SK-N-SH (cell line): ENCODE data around the gene ZBTB16. TPM values are rescaled to one million over a fixed set of nuclear protein-coding genes. Genes with fewer than 3 reads are reported as not detected.

Experiments
- CTCF ChIA-PET: fragments of 300-600, 350-600 bp; formaldehyde crosslinking; extraction: SDS; loops from one replicate; lab custom pipeline; 2021; lab: Yijun Ruan, JAX
- POLR2A ChIA-PET: fragments of 350-600 bp; sonication (Branson Sonifier 250); formaldehyde crosslinking; extraction: SDS; loops from one replicate; lab custom pipeline; 2020; ENCODE audit warnings: antibody characterized with exemption, inconsistent platforms; lab: Yijun Ruan, JAX
- DNase-seq: peaks from one replicate; pipeline ENCODE4 v3.0.0; 2012
- H2AFZ ChIP-seq: fragments of 200-600 bp; sonication (generic); 2 replicates; pipeline ENCODE4 v1.8.1; 2016; ENCODE audit warnings: antibody characterized with exemption, mild to moderate bottlenecking, low read depth
- H3F3A ChIP-seq: fragments of 200-600 bp; sonication (generic); replicated peaks from 2 replicates; pipeline ENCODE3; 2016; ENCODE audit warnings: antibody characterized with exemption, mild to moderate bottlenecking; ENCODE audit not compliant: insufficient read depth
- H3K27ac ChIP-seq, 2 experiments: fragments of 200-500 bp in 1 of 2; fragments of 200-600 bp in 1 of 2; sonication (Bioruptor generic) in 1 of 2; sonication (generic), shearing (Covaris generic) in 1 of 2; 2 replicates each; pipeline versions ENCODE4 v1.5.1 to v1.6.1; 2014 to 2016; ENCODE audit warnings: low read depth in 2 of 2, inconsistent platforms in 1 of 2, low read length in 1 of 2, mild to moderate bottlenecking in 1 of 2, mixed read lengths in 1 of 2
- H3K27me3 ChIP-seq: fragments of 200-600 bp; sonication (generic), shearing (Covaris generic); 2 replicates; pipeline ENCODE4 v1.6.1; 2016; ENCODE audit warnings: mixed run types; ENCODE audit not compliant: insufficient read depth
- H3K36me3 ChIP-seq, 2 experiments: fragments of 200-500 bp in 1 of 2; fragments of 200-600 bp in 1 of 2; sonication (Bioruptor generic) in 1 of 2; sonication (generic) in 1 of 2; replicated peaks in 1 of 2; 2 replicates each; pipeline versions ENCODE3 to v1.5.1; 2014 to 2016; ENCODE audit warnings: low read length in 1 of 2, mild to moderate bottlenecking in 1 of 2; ENCODE audit not compliant: insufficient read depth in 2 of 2, control insufficient read depth in 1 of 2
- H3K4me1 ChIP-seq, 2 experiments: fragments of 200-500 bp in 1 of 2; fragments of 200-600 bp in 1 of 2; sonication (Bioruptor generic) in 1 of 2; sonication (generic), shearing (Covaris generic) in 1 of 2; 2 replicates each; pipeline versions ENCODE4 v1.5.1 to v1.6.1; 2014 to 2016; ENCODE audit warnings: low read depth in 1 of 2, low read length in 1 of 2, mixed run types in 1 of 2; ENCODE audit not compliant: insufficient read depth in 2 of 2, control insufficient read depth in 1 of 2
- H3K4me2 ChIP-seq: fragments of 200-600 bp; sonication (generic), shearing (Covaris generic); 2 replicates; pipeline ENCODE4 v1.6.1; 2017; ENCODE audit warnings: mixed run types
- H3K4me3 ChIP-seq, 2 experiments: fragments of 200-500 bp in 1 of 2; fragments of 200-600 bp in 1 of 2; sonication (Bioruptor generic) in 1 of 2; sonication (generic), shearing (Covaris generic) in 1 of 2; 2 replicates each; pipeline versions ENCODE4 v1.5.1 to v1.8.1; 2014 to 2016; ENCODE audit warnings: low read depth in 2 of 2, inconsistent platforms in 1 of 2, low read length in 1 of 2, mild to moderate bottlenecking in 1 of 2, mixed read lengths in 1 of 2, moderate library complexity in 1 of 2
- H3K79me2 ChIP-seq: fragments of 200-600 bp; sonication (generic); 2 replicates; pipeline ENCODE4 v1.8.1; 2017; ENCODE audit warnings: mild to moderate bottlenecking; ENCODE audit not compliant: insufficient read depth
- H3K9ac ChIP-seq: fragments of 200-600 bp; sonication (generic); 2 replicates; pipeline ENCODE4 v1.6.1; 2017; ENCODE audit warnings: mixed run types
- H3K9me2 ChIP-seq: fragments of 200-600 bp; sonication (generic); 2 replicates; pipeline ENCODE4 v1.6.1; 2017; ENCODE audit warnings: mixed run types
- H3K9me3 ChIP-seq: fragments of 200-600 bp; sonication (generic); 2 replicates; pipeline ENCODE4 v1.6.1; 2017; ENCODE audit warnings: mixed run types, mild to moderate bottlenecking, moderate library complexity
- H4K20me1 ChIP-seq: fragments of 200-600 bp; sonication (generic); 2 replicates; pipeline ENCODE4 v1.6.1; 2017; ENCODE audit warnings: mild to moderate bottlenecking, mixed run types; ENCODE audit not compliant: insufficient read depth
- CHD2 ChIP-seq: fragments of 150-350 bp; IDR thresholded peaks from 2 replicates; pipeline ENCODE4 v1.6.1; 2018; ENCODE audit warnings: low read length; ENCODE audit not compliant: partially characterized antibody
- CTCF ChIP-seq: fragments of 200-600 bp; sonication (generic); IDR thresholded peaks from 2 replicates; pipeline ENCODE4 v1.6.1; 2017; ENCODE audit warnings: antibody characterized with exemption, mild to moderate bottlenecking, moderate library complexity
- EP300 ChIP-seq, 2 experiments: IDR thresholded peaks; 2 replicates each; pipeline versions ENCODE4 v1.4.0 to v1.6.1; 2012; ENCODE audit warnings: borderline replicate concordance in 1 of 2, low read depth in 1 of 2, low read length in 1 of 2
- FOXJ3 ChIP-seq: sonication (generic); formaldehyde crosslinking; IDR thresholded peaks from 2 replicates; pipeline ENCODE4 v1.5.1; 2020; ENCODE audit warnings: mild to moderate bottlenecking, missing genetic modification reagents
- FOXM1 ChIP-seq: IDR thresholded peaks from 2 replicates; pipeline ENCODE4 v1.4.0; 2012; ENCODE audit warnings: low read depth, mild to moderate bottlenecking
- GATA2 ChIP-seq: sonication (generic); formaldehyde crosslinking; IDR thresholded peaks from 2 replicates; pipeline ENCODE4 v1.5.0; 2020; ENCODE audit warnings: mild to moderate bottlenecking, missing genetic modification reagents
- JUND ChIP-seq: IDR thresholded peaks from 2 replicates; pipeline ENCODE4 v1.4.0; 2012
- MAX ChIP-seq: IDR thresholded peaks from 2 replicates; pipeline ENCODE4 v1.4.0; 2012; ENCODE audit warnings: low read depth
- MEF2A ChIP-seq: IDR thresholded peaks from 2 replicates; pipeline ENCODE4 v1.4.0; 2012; ENCODE audit warnings: low read depth, borderline replicate concordance
- NFIC ChIP-seq: IDR thresholded peaks from 2 replicates; pipeline ENCODE4 v1.4.0; 2012; ENCODE audit warnings: borderline replicate concordance
- NRF1 ChIP-seq: IDR thresholded peaks from 2 replicates; pipeline ENCODE4 v1.6.1; 2012; ENCODE audit warnings: low read depth, mild to moderate bottlenecking, low read length
- PBX3 ChIP-seq: IDR thresholded peaks from 2 replicates; pipeline ENCODE4; 2012
- POLR2AphosphoS5 ChIP-seq: IDR thresholded peaks from 2 replicates; pipeline ENCODE4 v1.6.1; 2012; ENCODE audit warnings: low read depth, low read length
- RCOR1 ChIP-seq: fragments of 150-350 bp; IDR thresholded peaks from 2 replicates; pipeline ENCODE4 v1.6.1; 2017; ENCODE audit warnings: antibody characterized with exemption, low read length
- RFX5 ChIP-seq: IDR thresholded peaks from 2 replicates; pipeline ENCODE4 v1.6.1; 2012; ENCODE audit warnings: mild to moderate bottlenecking, improper control_type of control experiment, low read length
- RXRA ChIP-seq: IDR thresholded peaks from 2 replicates; pipeline ENCODE4 v1.4.0; 2012; ENCODE audit warnings: low read depth, mild to moderate bottlenecking, borderline replicate concordance
- SMC3 ChIP-seq: IDR thresholded peaks from 2 replicates; pipeline ENCODE4 v1.6.1; 2012; ENCODE audit warnings: low read depth, low read length, improper control_type of control experiment
- TCF12 ChIP-seq: IDR thresholded peaks from 2 replicates; pipeline ENCODE4 v1.4.0; 2012
- USF2 ChIP-seq: fragments of 150-350 bp; IDR thresholded peaks from 2 replicates; pipeline ENCODE4 v1.6.1; 2017; ENCODE audit warnings: antibody characterized with exemption, low read length, low read depth, borderline replicate concordance
- YY1 ChIP-seq: IDR thresholded peaks from 2 replicates; pipeline ENCODE4 v1.4.0; 2012; ENCODE audit warnings: low read depth, mild to moderate bottlenecking
- WGBS: methylation state at CpG from one replicate; pipeline ENCODE4 v1.1.6; 2017; ENCODE audit warnings: low lambda C conversion rate; 5-methylcytosine and 5-hydroxymethylcytosine counted together
- polyA plus RNA-seq, 3 experiments: library from polyadenylated mRNA; depleted of rRNA; stranded (reverse); fragments of >200 nt; gene quantifications; 2 replicates each; pipeline ENCODE4 v1.2.3, GENCODE V29; 2012

Gene ZBTB16
- polyA plus RNA-seq, 1 of the 3 experiments (the other 2 are of a cell fraction), result not detected

- ChIA-PET CTCF (interaction anchor here (1.6 kb wide), 2 partner anchors 118 to 200 kb away, joined by 4 to 9 read pairs; no protein-coding TSS in a partner anchor), POLR2A (interaction anchor here (1.0 kb wide), 1 partner anchor 11 kb away, joined by 3 read pairs; no protein-coding TSS in a partner anchor)
- H2AFZ ChIP-seq, result no peak overlapping the region
- no peaks in the 10 kb centered on the region for H3F3A ChIP-seq
- H3K4me3 ChIP-seq, result no peak overlapping the region
- H3K9me2 ChIP-seq, result no peaks in the 10 kb centered on the region
- no peak overlapping the region for H3K9ac ChIP-seq
- DNase-seq, result no peak
- peaks cover 0 to 7% of the 10 kb centered on the region in 2 experiments; a peak in 2 of 4 replicates for H3K4me1 ChIP-seq
- no peak for TF ChIP-seq RFX5
- no peak for TF ChIP-seq NRF1
- no peak for TF ChIP-seq TCF12
- no peak for TF ChIP-seq PBX3
- TF ChIP-seq USF2, result no peak
- TF ChIP-seq POLR2AphosphoS5, result no peak
- TF ChIP-seq CHD2, result no peak
- TF ChIP-seq GATA2 (CRISPR knock-in tag), result no peak
- TF ChIP-seq RXRA, result no peak
- no peak for TF ChIP-seq RCOR1
- TF ChIP-seq NFIC, result no peak
- no peak for TF ChIP-seq JUND
- no peak for TF ChIP-seq SMC3
- TF ChIP-seq CTCF, result no peak
- TF ChIP-seq FOXJ3 (CRISPR knock-in tag), result no peak
- no peaks in the 10 kb centered on the region for H3K36me3 ChIP-seq
- no peaks in the 10 kb centered on the region for H4K20me1 ChIP-seq
- peaks cover 66% of the 10 kb centered on the region for H3K27me3 ChIP-seq
- H3K79me2 ChIP-seq, result no peaks in the 10 kb centered on the region
- H3K9me3 ChIP-seq, result no peaks in the 10 kb centered on the region
- no peak overlapping the region for H3K4me2 ChIP-seq
- no peak overlapping the region for H3K27ac ChIP-seq
- 41% methylated on average over 7 of the region's 7 CpGs for WGBS
These were observed 2.2 kb downstream of the ZBTB16 start for GRCh38 chr11:114061681-114062049.

GRCh38 chr11:114062272-114062671 is 2.8 kb downstream of the ZBTB16 start:
- WGBS, result 95% methylated on average over 9 of the region's 9 CpGs
- Histone ChIP-seq H2AFZ (no peak overlapping the region), H3K27me3 (peaks cover 67% of the 10 kb centered on the region), H3K9me3 (no peaks in the 10 kb centered on the region), H3K9ac (no peak overlapping the region), H3F3A (no peaks in the 10 kb centered on the region), H3K4me1 (peaks cover 0 to 7% of the 10 kb centered on the region in 2 experiments; a peak in 2 of 4 replicates), H3K27ac (no peak overlapping the region), H3K9me2 (no peaks in the 10 kb centered on the region), H3K4me2 (no peak overlapping the region), H3K36me3 (no peaks in the 10 kb centered on the region), H4K20me1 (no peaks in the 10 kb centered on the region), H3K4me3 (no peak overlapping the region), H3K79me2 (no peaks in the 10 kb centered on the region)
- ChIA-PET POLR2A (no interaction called here), CTCF (interaction anchor here (1.1 kb wide), 1 partner anchor 199 kb away, joined by 3 read pairs; no protein-coding TSS in a partner anchor)
- TF ChIP-seq PBX3 (no peak), MEF2A (no peak), EP300 (IDR thresholded peaks at IDR 0.05; ENCODE audit: borderline replicate concordance in 1 of 2, low read depth in 1 of 2, low read length in 1 of 2) (no peak), FOXM1 (no peak), YY1 (no peak), MAX (no peak)
- DNase-seq, result no peak
